Osteocyte (in vitro differentiated cells): ENCODE measurements around the gene GPR4. TPM values are rescaled to one million over a fixed set of nuclear protein-coding genes. Genes with fewer than 3 reads are reported as not detected.
"Not testable (repeated sequence)": the region's sequence is repeated elsewhere in the genome, so short reads cannot be mapped to it uniquely, and the experiment has no call there.

ENCODE experiments used
- DNase-seq: peaks from one replicate; pipeline ENCODE4 v3.0.0; 2021; ENCODE audit warnings: mixed read lengths; ENCODE audit not compliant: unreplicated experiment; ENCODE audit errors: extremely low spot score
- H3K27ac Mint-ChIP-seq: one replicate; pipeline ENCODE4 v1.8.0; 2021; ENCODE audit warnings: mild to moderate bottlenecking, mixed read lengths; ENCODE audit not compliant: unreplicated experiment
- H3K27me3 Mint-ChIP-seq: one replicate; pipeline ENCODE4 v1.8.0; 2021; ENCODE audit warnings: mixed read lengths; ENCODE audit not compliant: unreplicated experiment
- H3K36me3 Mint-ChIP-seq: one replicate; pipeline ENCODE4 v1.8.0; 2021; ENCODE audit warnings: mixed read lengths; ENCODE audit not compliant: unreplicated experiment
- H3K4me1 Mint-ChIP-seq: one replicate; pipeline ENCODE4 v1.8.0; 2021; ENCODE audit warnings: mixed read lengths; ENCODE audit not compliant: unreplicated experiment
- H3K4me3 Mint-ChIP-seq: one replicate; pipeline ENCODE4 v1.8.0; 2021; ENCODE audit warnings: mild to moderate bottlenecking, moderate library complexity, mixed read lengths; ENCODE audit not compliant: unreplicated experiment
- H3K9me3 Mint-ChIP-seq: one replicate; pipeline ENCODE4 v1.8.0; 2021; ENCODE audit warnings: mixed read lengths; ENCODE audit not compliant: unreplicated experiment
- CTCF ChIP-seq: fragments of 200-600 bp; sonication (generic); IDR thresholded peaks from 2 replicates; pipeline ENCODE4 v1.5.0; 2021; ENCODE audit warnings: antibody characterized with exemption, mild to moderate bottlenecking, moderate library complexity
- total RNA-seq: library from RNA; stranded (reverse); gene quantifications from 2 replicates; pipeline ENCODE4 v1.2.1, GENCODE V29; 2021

Gene GPR4
- total RNA-seq, 1 donor from 2014 or later, result not detected

GRCh38 chr19:45621976-45622503, 20.0 kb upstream of the GPR4 start:
- Mint-ChIP-seq H3K27me3 (no peaks in the 10 kb centered on the region), H3K9me3 (no peaks in the 10 kb centered on the region), H3K36me3 (peaks cover 24% of the 10 kb centered on the region), H3K27ac (no peak overlapping the region), H3K4me3 (no peak overlapping the region), H3K4me1 (no peaks in the 10 kb centered on the region)
- no peak for TF ChIP-seq CTCF
- DNase-seq, result no peak

- Mint-ChIP-seq H3K27me3 (no peaks in the 10 kb centered on the region), H3K36me3 (peaks cover 22% of the 10 kb centered on the region), H3K4me1 (no peaks in the 10 kb centered on the region), H3K27ac (no peak overlapping the region), H3K4me3 (no peak overlapping the region), H3K9me3 (no peaks in the 10 kb centered on the region)
- no peak for TF ChIP-seq CTCF
- no peak for DNase-seq
Observed at GRCh38 chr19:45621389-45621788, 19.4 kb upstream of the GPR4 start.

GRCh38 chr19:45616704-45617017, 14.6 kb upstream of the GPR4 start:
- no peak for DNase-seq
- no peaks in the 10 kb centered on the region for H3K27me3 Mint-ChIP-seq
- no peak overlapping the region for H3K27ac Mint-ChIP-seq
- H3K4me1 Mint-ChIP-seq, result peaks cover 13% of the 10 kb centered on the region
- no peak for TF ChIP-seq CTCF
- H3K36me3 Mint-ChIP-seq, result peaks cover 18% of the 10 kb centered on the region
- no peak overlapping the region for H3K4me3 Mint-ChIP-seq
- H3K9me3 Mint-ChIP-seq, result no peaks in the 10 kb centered on the region

- peak; percentile 87 for DNase-seq
- Mint-ChIP-seq H3K36me3 (peaks cover 16% of the 10 kb centered on the region), H3K4me1 (peaks cover 13% of the 10 kb centered on the region), H3K27me3 (no peaks in the 10 kb centered on the region), H3K9me3 (no peaks in the 10 kb centered on the region), H3K4me3 (no peak overlapping the region), H3K27ac (peak overlapping the region; percentile 50)
- TF ChIP-seq CTCF, result no peak
Observed at GRCh38 chr19:45615795-45616703, 14.0 kb upstream of the GPR4 start.

GRCh38 chr19:45615056-45615455, 13.0 kb upstream of the GPR4 start:
- H3K9me3 Mint-ChIP-seq, H3K27ac Mint-ChIP-seq, H3K4me3 Mint-ChIP-seq, H3K27me3 Mint-ChIP-seq, DNase-seq: not testable (repeated sequence)
- Mint-ChIP-seq H3K36me3 (peaks cover 15% of the 10 kb centered on the region), H3K4me1 (peaks cover 13% of the 10 kb centered on the region)
